ENCODE results near the gene COX6B1. TPM values are rescaled to one million over a fixed set of nuclear protein-coding genes. Genes with fewer than 3 reads are reported as not detected.

The COX6B1 gene
- total and polyA plus RNA-seq, 9 donors: 181 to 601 (median 254) TPM

- no peak for DNase-seq
- intact Hi-C loops (cut with DNase I): loop anchor here in 2 of 4 donors (10.0 kb wide), 2 partner anchors 69 to 349 kb away; partner anchors contain the start of genes TMEM147 (in 1 of the 2) and USF2 (in 1 of the 2)
- 65 to 86% (median 67%) methylated on average over 1 of the region's 1 CpG for WGBS, 3 donors
- Histone ChIP-seq H3K36me3 (no peaks in the 10 kb centered on the region), H3K4me1 (ENCODE audit: insufficient read depth) (peaks cover 5% of the 10 kb centered on the region), H3K4me3 (no peak overlapping the region), H3K27ac (no peak overlapping the region), H3K27me3 (no peaks in the 10 kb centered on the region), H3K9me3 (no peaks in the 10 kb centered on the region)
- TF ChIP-seq EP300 (IDR thresholded peaks at IDR 0.05): no peak
- TF ChIP-seq POLR2A (IDR thresholded peaks at IDR 0.05): no peak
- TF ChIP-seq, protein P1, sequence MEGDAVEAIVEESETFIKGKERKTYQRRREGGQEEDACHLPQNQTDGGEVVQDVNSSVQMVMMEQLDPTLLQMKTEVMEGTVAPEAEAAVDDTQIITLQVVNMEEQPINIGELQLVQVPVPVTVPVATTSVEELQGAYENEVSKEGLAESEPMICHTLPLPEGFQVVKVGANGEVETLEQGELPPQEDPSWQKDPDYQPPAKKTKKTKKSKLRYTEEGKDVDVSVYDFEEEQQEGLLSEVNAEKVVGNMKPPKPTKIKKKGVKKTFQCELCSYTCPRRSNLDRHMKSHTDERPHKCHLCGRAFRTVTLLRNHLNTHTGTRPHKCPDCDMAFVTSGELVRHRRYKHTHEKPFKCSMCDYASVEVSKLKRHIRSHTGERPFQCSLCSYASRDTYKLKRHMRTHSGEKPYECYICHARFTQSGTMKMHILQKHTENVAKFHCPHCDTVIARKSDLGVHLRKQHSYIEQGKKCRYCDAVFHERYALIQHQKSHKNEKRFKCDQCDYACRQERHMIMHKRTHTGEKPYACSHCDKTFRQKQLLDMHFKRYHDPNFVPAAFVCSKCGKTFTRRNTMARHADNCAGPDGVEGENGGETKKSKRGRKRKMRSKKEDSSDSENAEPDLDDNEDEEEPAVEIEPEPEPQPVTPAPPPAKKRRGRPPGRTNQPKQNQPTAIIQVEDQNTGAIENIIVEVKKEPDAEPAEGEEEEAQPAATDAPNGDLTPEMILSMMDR (IDR thresholded peaks at IDR 0.05): no peak
Measured at GRCh38 chr19:35613574-35613973, 34.5 kb upstream of the COX6B1 start.

GRCh38 chr19:35615036-35615435 lies 33.1 kb upstream of the COX6B1 start:
- no peaks in the 10 kb centered on the region for H3K36me3 ChIP-seq
- WGBS, 3 donors: 91 to 94% (median 92%) methylated on average over 17 of the region's 17 CpGs
- H3K27ac ChIP-seq: no peak overlapping the region
- TF ChIP-seq, protein P1 (IDR thresholded peaks at IDR 0.05): no peak
- no peak for TF ChIP-seq POLR2A (IDR thresholded peaks at IDR 0.05)
- TF ChIP-seq EP300 (IDR thresholded peaks at IDR 0.05): no peak
- H3K9me3 ChIP-seq: no peaks in the 10 kb centered on the region
- H3K27me3 ChIP-seq: no peaks in the 10 kb centered on the region
- H3K4me1 ChIP-seq (ENCODE audit: insufficient read depth): peaks cover 5% of the 10 kb centered on the region
- intact Hi-C loops (cut with DNase I): loop anchor here in 2 of 4 donors (10.0 kb wide), 2 partner anchors 70 to 350 kb away; partner anchors contain the start of genes TMEM147 (in 1 of the 2) and USF2 (in 1 of the 2)
- no peak overlapping the region for H3K4me3 ChIP-seq
- no peak for DNase-seq

- H3K4me1 ChIP-seq (ENCODE audit: insufficient read depth): no peaks in the 10 kb centered on the region
- intact Hi-C loops (cut with DNase I): loop anchor here in 2 of 4 donors (10.0 kb wide), 2 partner anchors 74 to 354 kb away; partner anchors contain the start of genes TMEM147 (in 1 of the 2) and USF2 (in 1 of the 2)
- H3K27ac ChIP-seq: no peak overlapping the region
- TF ChIP-seq EP300 (IDR thresholded peaks at IDR 0.05): no peak
- TF ChIP-seq, protein P1 (IDR thresholded peaks at IDR 0.05): no peak
- TF ChIP-seq POLR2A (IDR thresholded peaks at IDR 0.05): no peak
- H3K4me3 ChIP-seq: no peak overlapping the region
- WGBS, 3 donors: 64 to 70% (median 67%) methylated on average over 6 to 7 of the region's 7 CpGs
- no peaks in the 10 kb centered on the region for H3K27me3 ChIP-seq
- no peaks in the 10 kb centered on the region for H3K9me3 ChIP-seq
- H3K36me3 ChIP-seq: no peaks in the 10 kb centered on the region
- no peak for DNase-seq
Measured at GRCh38 chr19:35618857-35619256, 29.3 kb upstream of the COX6B1 start.

DNA sequence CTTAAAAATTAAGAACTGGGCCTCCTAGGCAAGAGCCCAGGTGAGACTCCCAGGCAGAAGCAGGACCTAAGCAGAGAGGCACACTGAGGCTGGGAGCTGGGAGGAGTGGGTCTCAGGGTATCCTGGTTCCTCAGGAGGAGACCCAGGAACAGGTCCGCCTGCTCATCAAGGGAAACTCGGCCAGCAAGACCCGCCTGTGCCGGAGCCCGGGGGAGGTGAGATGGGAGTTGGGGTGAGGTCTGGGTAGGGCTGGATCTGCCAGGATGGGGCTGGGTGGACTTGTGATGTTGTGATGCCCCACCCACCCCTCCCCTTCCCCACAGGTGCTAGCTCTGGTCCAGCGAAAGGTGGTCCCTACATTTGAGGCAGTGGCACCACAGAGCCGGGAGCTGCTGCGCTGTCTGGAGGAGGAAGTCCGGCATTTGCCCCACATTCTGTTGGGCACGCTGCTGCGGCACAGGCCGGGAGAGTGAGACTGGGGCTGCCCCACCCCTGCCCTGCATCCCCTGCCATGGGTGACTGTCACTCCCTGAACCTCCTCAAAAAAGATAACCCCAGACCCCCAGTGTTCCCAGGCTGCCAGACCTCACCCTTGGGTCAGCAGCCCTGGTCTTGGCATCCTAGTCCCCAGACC lies 28.7 kb upstream of the COX6B1 start:
- Histone ChIP-seq H3K36me3 (no peaks in the 10 kb centered on the region), H3K27me3 (no peaks in the 10 kb centered on the region), H3K4me1 (ENCODE audit: insufficient read depth) (no peaks in the 10 kb centered on the region), H3K9me3 (no peaks in the 10 kb centered on the region), H3K27ac (no peak overlapping the region), H3K4me3 (no peak overlapping the region)
- intact Hi-C loops (cut with DNase I): loop anchor here in 2 of 4 donors (10.0 kb wide), 2 partner anchors 75 to 355 kb away; partner anchors contain the start of genes TMEM147 (in 1 of the 2) and USF2 (in 1 of the 2)
- WGBS, 3 donors: 89 to 91% (median 90%) methylated on average over 12 of the region's 12 CpGs
- DNase-seq: no peak
- TF ChIP-seq, protein P1 (IDR thresholded peaks at IDR 0.05): no peak
- TF ChIP-seq EP300 (IDR thresholded peaks at IDR 0.05) (no peak), POLR2A (IDR thresholded peaks at IDR 0.05) (no peak)
